Measurements from ENCODE around the gene CDKN1B.

DNA sequence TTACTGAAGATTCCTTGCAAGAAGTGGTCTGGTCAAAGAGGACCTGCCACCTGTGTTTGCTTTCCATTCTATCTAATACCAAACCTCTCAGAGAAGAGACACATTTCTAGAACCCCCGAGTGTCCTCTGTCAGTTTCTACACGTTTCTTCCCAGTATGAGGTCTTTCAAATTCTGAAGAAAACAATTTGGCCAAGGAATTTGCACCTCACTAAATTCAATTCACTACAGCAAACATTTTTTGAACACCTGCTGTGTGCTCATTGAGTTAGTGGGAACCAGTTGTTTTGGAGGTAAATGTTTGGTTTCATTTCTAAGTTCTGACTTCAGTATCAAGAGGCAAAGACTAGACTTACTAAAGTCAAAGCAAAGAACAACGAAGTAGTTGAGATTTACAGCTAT, 40.6 kb upstream of the CDKN1B start:
- TF ChIP-seq GATA3 (IDR thresholded peaks at IDR 0.05; ENCODE audit: low read depth, low read length) (no peak), GATA2 (IDR thresholded peaks at IDR 0.05; ENCODE audit: low read depth, low read length) (no peak)
